Smooth muscle cell of the brain vasculature (primary cell): ENCODE data around the gene TNS1.
"Not testable (repeated sequence)": the region's sequence is repeated elsewhere in the genome, so short reads cannot be mapped to it uniquely, and the experiment has no call there.

Source experiments
- DNase-seq: peaks from one replicate; pipeline ENCODE4 v3.0.0-alpha.2; 2012; ENCODE audit warnings: low read depth, low spot score

TNS1 gene

GRCh38 chr2:218029366-218030360, 26.9 kb upstream of the TNS1 start:
- DNase-seq, result no peak

- no peak for DNase-seq
Observed at GRCh38 chr2:218028562-218029348, 26.0 kb upstream of the TNS1 start.

GRCh38 chr2:218028189-218028495, 25.3 kb upstream of the TNS1 start:
- no peak for DNase-seq

- no peak for DNase-seq
Observed at GRCh38 chr2:218027426-218028188, 24.8 kb upstream of the TNS1 start.

- DNase-seq, result no peak
Observed at GRCh38 chr2:218026676-218027425, 24.1 kb upstream of the TNS1 start.

GRCh38 chr2:218026244-218026643, 23.4 kb upstream of the TNS1 start:
- DNase-seq, result no peak

- no peak for DNase-seq
Observed at GRCh38 chr2:218024871-218025270, 22.1 kb upstream of the TNS1 start.

- no peak for DNase-seq
Observed at GRCh38 chr2:218024336-218024735, 21.5 kb upstream of the TNS1 start.

GRCh38 chr2:218023636-218024035, 20.8 kb upstream of the TNS1 start:
- DNase-seq, result no peak

GRCh38 chr2:218022851-218023530, 20.2 kb upstream of the TNS1 start:
- no peak for DNase-seq

GRCh38 chr2:218022131-218022850, 19.5 kb upstream of the TNS1 start:
- DNase-seq, result no peak

GRCh38 chr2:218021536-218022071, 18.8 kb upstream of the TNS1 start:
- DNase-seq, result no peak

- DNase-seq, result no peak
Observed at GRCh38 chr2:218020966-218021535, 18.3 kb upstream of the TNS1 start.

- no peak for DNase-seq
Observed at GRCh38 chr2:218020281-218020680, 17.5 kb upstream of the TNS1 start.

GRCh38 chr2:218019411-218020060, 16.7 kb upstream of the TNS1 start:
- DNase-seq, result no peak

GRCh38 chr2:218018842-218019125, 16.0 kb upstream of the TNS1 start:
- not testable (repeated sequence) for DNase-seq

GRCh38 chr2:218017211-218018053, 14.6 kb upstream of the TNS1 start:
- no peak for DNase-seq

GRCh38 chr2:218016810-218017209, 14.0 kb upstream of the TNS1 start:
- no peak for DNase-seq
